CD14-positive monocyte (primary cell): ENCODE measurements around the gene NECAB2. TPM values are rescaled to one million over a fixed set of nuclear protein-coding genes. Genes with fewer than 3 reads are reported as not detected.

Experiments
- DNase-seq, 3 donors: peaks; one replicate each; pipeline ENCODE4 v3.0.0-alpha.2; 2011 to 2022
- H2AFZ ChIP-seq: 2 replicates; pipeline ENCODE4 v1.6.0; 2012; ENCODE audit warnings: mild to moderate bottlenecking, low read depth, low read length, inconsistent platforms; ENCODE audit not compliant: insufficient read depth, poor library complexity, severe bottlenecking
- H3K27ac ChIP-seq, 2 donors: 1 replicate in 1 of 2; 2 replicates in 1 of 2; pipeline ENCODE4 v1.5.1; 2012 to 2013; ENCODE audit warnings: low read length in 2 of 2, control low read depth in 1 of 2, inconsistent platforms in 1 of 2, low read depth in 1 of 2, mild to moderate bottlenecking in 1 of 2
- H3K27me3 ChIP-seq, 2 donors: one replicate each; pipeline versions ENCODE4 v1.6.0 to v1.6.1; 2011 to 2013; ENCODE audit warnings: low read length in 2 of 2; ENCODE audit not compliant: control insufficient read depth in 2 of 2, insufficient read depth in 2 of 2
- H3K36me3 ChIP-seq, 2 donors: replicated peaks in 1 of 2; 1 replicate in 1 of 2; 2 replicates in 1 of 2; pipeline versions ENCODE4 v1.5.1 to v1.6.1; 2012 to 2013; ENCODE audit warnings: low read length in 2 of 2, control low read depth in 1 of 2, inconsistent platforms in 1 of 2, mild to moderate bottlenecking in 1 of 2; ENCODE audit not compliant: insufficient read depth in 2 of 2, control insufficient read depth in 1 of 2
- H3K4me1 ChIP-seq, 2 donors: 1 replicate in 1 of 2; 2 replicates in 1 of 2; pipeline versions ENCODE4 v1.5.1 to v1.6.1; 2012 to 2013; ENCODE audit warnings: low read length in 2 of 2, control low read depth in 1 of 2, inconsistent platforms in 1 of 2, mild to moderate bottlenecking in 1 of 2, moderate library complexity in 1 of 2; ENCODE audit not compliant: insufficient read depth in 2 of 2, control insufficient read depth in 1 of 2
- H3K4me2 ChIP-seq: replicated peaks from 2 replicates; pipeline ENCODE3; 2012; ENCODE audit warnings: low read length, moderate library complexity, mild to moderate bottlenecking; ENCODE audit not compliant: poor library complexity, severe bottlenecking; ENCODE audit errors: extremely low read depth
- H3K4me3 ChIP-seq, 3 experiments: fragments of 200-600 bp in 1 of 3; sonication (generic) in 1 of 3; replicated peaks in 1 of 3; 1 replicate in 2 of 3; 2 replicates in 1 of 3; pipeline ENCODE4 v1.5.1; 2011 to 2013; ENCODE audit warnings: low read length in 3 of 3, mild to moderate bottlenecking in 3 of 3, control low read depth in 2 of 3, low read depth in 2 of 3, inconsistent platforms in 1 of 3, moderate library complexity in 1 of 3
- H3K79me2 ChIP-seq: 2 replicates; pipeline ENCODE4 v1.6.0; 2012; ENCODE audit warnings: mild to moderate bottlenecking, control low read depth, inconsistent platforms, low read length, moderate library complexity; ENCODE audit not compliant: insufficient read depth
- H3K9ac ChIP-seq: 2 replicates; pipeline ENCODE4 v1.6.0; 2017; ENCODE audit warnings: low read length, mild to moderate bottlenecking; ENCODE audit not compliant: insufficient read depth, poor library complexity, severe bottlenecking
- H3K9me3 ChIP-seq, 2 donors: replicated peaks in 1 of 2; 1 replicate in 1 of 2; 2 replicates in 1 of 2; pipeline versions ENCODE4 v1.5.1 to v1.6.1; 2012 to 2013; ENCODE audit warnings: low read length in 2 of 2, control low read depth in 1 of 2; ENCODE audit not compliant: control insufficient read depth in 1 of 2, insufficient read depth in 1 of 2
- H4K20me1 ChIP-seq: 2 replicates; pipeline ENCODE4 v1.6.0; 2012; ENCODE audit warnings: mild to moderate bottlenecking, low read length, control low read depth, moderate library complexity; ENCODE audit not compliant: insufficient read depth
- H3K27ac Mint-ChIP-seq, 7 donors: one replicate each; pipeline ENCODE4 v1.8.0; 2020; ENCODE audit warnings: mild to moderate bottlenecking in 7 of 7, mixed read lengths in 7 of 7, moderate library complexity in 6 of 7, inconsistent platforms in 2 of 7
- H3K27me3 Mint-ChIP-seq, 3 donors: one replicate each; pipeline ENCODE4 v1.8.0; 2021 to 2022; ENCODE audit warnings: low read depth in 3 of 3, mild to moderate bottlenecking in 3 of 3, mixed read lengths in 3 of 3, moderate library complexity in 3 of 3, inconsistent platforms in 1 of 3
- H3K36me3 Mint-ChIP-seq, 2 donors: one replicate each; pipeline ENCODE4 v1.8.0; 2020; ENCODE audit warnings: mixed read lengths in 2 of 2, inconsistent platforms in 1 of 2, mild to moderate bottlenecking in 1 of 2
- H3K4me1 Mint-ChIP-seq: one replicate; pipeline ENCODE4 v1.8.0; 2020; ENCODE audit warnings: mild to moderate bottlenecking, mixed read lengths
- H3K4me3 Mint-ChIP-seq, 2 donors: one replicate each; pipeline ENCODE4 v1.8.0; 2020; ENCODE audit warnings: mild to moderate bottlenecking in 2 of 2, mixed read lengths in 2 of 2, moderate library complexity in 1 of 2
- H3K9me3 Mint-ChIP-seq, 7 donors: one replicate each; pipeline ENCODE4 v1.8.0; 2020 to 2022; ENCODE audit warnings: mixed read lengths in 7 of 7, mild to moderate bottlenecking in 6 of 7, moderate library complexity in 6 of 7, inconsistent platforms in 2 of 7
- CTCF ChIP-seq: fragments of 200-600 bp; IDR thresholded peaks from one replicate; pipeline ENCODE4 v1.8.0; 2022; ENCODE audit warnings: antibody characterized with exemption, mild to moderate bottlenecking
- WGBS: methylation state at CpG from one replicate; pipeline ENCODE4 v1.1.5; 2013; ENCODE audit warnings: missing lambda C conversion rate; ENCODE audit not compliant: insufficient coverage; 5-methylcytosine and 5-hydroxymethylcytosine counted together
- intact Hi-C, 2 donors: fragments of 100-400 bp; cut with micrococcal nuclease; formaldehyde crosslinking; loops; one replicate each; pipeline versions ENCODE4 v1.15.0 to v1.15.1; 2023
- polyA plus RNA-seq, 3 donors: library from polyadenylated mRNA; depleted of rRNA in 1 of 3; unstranded in 2 of 3; stranded (reverse) in 1 of 3; fragments of 300-500 nt in 2 of 3; fragments of >200 nt in 1 of 3; fragmentation: Illumina TruSeq in 2 of 3; gene quantifications; 1 replicate in 2 of 3; 2 replicates in 1 of 3; pipeline ENCODE4 v1.2.3, GENCODE V29; 2012 to 2021

Gene NECAB2
- polyA plus RNA-seq, 3 donors = 0.33 to 1.4 (median 0.52) TPM

GRCh38 chr16:83973077-83973476, 5.0 kb downstream of the NECAB2 start:
- no peak overlapping the region for H2AFZ ChIP-seq
- H4K20me1 ChIP-seq = no peaks in the 10 kb centered on the region
- H3K9me3 Mint-ChIP-seq = peaks cover 2 to 18% (median 10%) of the 10 kb centered on the region in 7 donors
- H3K36me3 Mint-ChIP-seq = no peaks in the 10 kb centered on the region
- H3K27me3 ChIP-seq = peaks cover 6 to 34% of the 10 kb centered on the region in 2 donors
- 80% methylated on average over 7 of the region's 10 CpGs for WGBS
- H3K36me3 ChIP-seq = no peaks in the 10 kb centered on the region
- no peak overlapping the region for H3K27ac Mint-ChIP-seq
- no peak overlapping the region for H3K4me2 ChIP-seq
- intact Hi-C loops = no loop called here
- H3K9ac ChIP-seq = no peak overlapping the region
- H3K4me3 Mint-ChIP-seq = no peak overlapping the region
- H3K4me3 ChIP-seq = no peak overlapping the region
- no peak overlapping the region for H3K27ac ChIP-seq
- peaks cover 38 to 48% (median 47%) of the 10 kb centered on the region in 3 donors for H3K27me3 Mint-ChIP-seq
- DNase-seq = no peak
- no peak for TF ChIP-seq CTCF
- no peaks in the 10 kb centered on the region for H3K4me1 Mint-ChIP-seq
- H3K4me1 ChIP-seq = no peaks in the 10 kb centered on the region
- peaks cover 8 to 11% of the 10 kb centered on the region in 2 donors for H3K9me3 ChIP-seq
- H3K79me2 ChIP-seq = no peaks in the 10 kb centered on the region

DNA sequence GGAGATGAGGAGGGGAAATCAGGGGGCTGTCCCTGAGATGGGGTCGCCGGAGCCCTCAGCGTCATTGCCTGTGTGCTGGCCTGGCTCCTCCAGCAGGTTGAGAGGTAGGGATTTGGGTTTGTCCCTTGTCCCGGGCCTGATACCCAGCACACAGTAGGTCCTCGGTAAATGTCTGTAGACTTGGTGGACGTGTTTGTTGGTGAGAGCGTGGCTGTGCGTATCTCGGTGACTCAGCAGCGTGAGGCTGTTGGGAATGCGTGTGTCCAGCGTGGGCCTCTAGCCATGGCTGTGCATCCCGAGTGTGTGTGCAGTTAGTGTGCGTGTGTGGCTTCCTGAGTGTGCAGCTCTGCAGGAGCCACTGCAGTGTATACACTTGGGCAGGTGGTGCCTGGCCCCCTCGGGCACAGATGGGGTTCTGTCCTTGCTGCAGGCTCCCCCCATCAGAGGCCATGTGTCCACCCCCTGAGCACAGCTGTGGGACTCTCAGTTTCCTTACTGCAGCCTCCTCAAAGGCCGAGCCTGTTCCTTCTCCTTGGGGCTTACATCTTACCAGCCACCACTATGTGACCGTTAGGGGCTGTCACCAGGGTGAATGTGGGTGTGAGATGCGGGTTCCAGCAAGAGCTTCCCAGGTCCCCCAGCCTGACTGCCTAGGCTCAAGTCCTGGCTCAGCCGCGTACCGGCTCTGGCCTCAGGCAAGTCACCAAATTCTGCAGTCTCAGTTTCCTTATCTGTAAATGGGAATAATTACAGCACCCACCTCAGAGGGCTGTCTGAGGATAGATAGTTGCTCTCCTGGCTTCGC, 5.7 kb downstream of the NECAB2 start:
- H3K4me2 ChIP-seq = no peak overlapping the region
- no peak overlapping the region for H3K27ac ChIP-seq
- H3K4me3 ChIP-seq = no peak overlapping the region
- DNase-seq = no peak
- intact Hi-C loops = no loop called here
- 82% methylated on average over 18 of the region's 22 CpGs for WGBS
- H3K9ac ChIP-seq = no peak overlapping the region
- peaks cover 44 to 49% (median 49%) of the 10 kb centered on the region in 3 donors for H3K27me3 Mint-ChIP-seq
- H3K79me2 ChIP-seq = no peaks in the 10 kb centered on the region
- H3K4me3 Mint-ChIP-seq = no peak overlapping the region
- H3K36me3 Mint-ChIP-seq = no peaks in the 10 kb centered on the region
- H2AFZ ChIP-seq = no peak overlapping the region
- H4K20me1 ChIP-seq = no peaks in the 10 kb centered on the region
- peak overlapping the region in 1 of 7 donors; percentile 50 for H3K27ac Mint-ChIP-seq
- no peak for TF ChIP-seq CTCF
- peaks cover 15 to 18% of the 10 kb centered on the region in 2 donors for H3K9me3 ChIP-seq
- H3K27me3 ChIP-seq = peaks cover 6 to 33% of the 10 kb centered on the region in 2 donors
- no peaks in the 10 kb centered on the region for H3K36me3 ChIP-seq
- peaks cover 7 to 25% (median 17%) of the 10 kb centered on the region in 7 donors for H3K9me3 Mint-ChIP-seq
- H3K4me1 ChIP-seq = no peaks in the 10 kb centered on the region
- no peaks in the 10 kb centered on the region for H3K4me1 Mint-ChIP-seq
